NCI-H2107 treated with DMSO at 0.1 percent for 48 hours (cell line): ENCODE data around the gene CCN6.
"Not testable (repeated sequence)": the region's sequence is repeated elsewhere in the genome, so short reads cannot be mapped to it uniquely, and the experiment has no call there.

Experiments
- DNase-seq: peaks from one replicate; lab custom pipeline; 2025; ENCODE audit not compliant: unreplicated experiment; lab: John Stamatoyannopoulos, UW

The CCN6 gene

DNA sequence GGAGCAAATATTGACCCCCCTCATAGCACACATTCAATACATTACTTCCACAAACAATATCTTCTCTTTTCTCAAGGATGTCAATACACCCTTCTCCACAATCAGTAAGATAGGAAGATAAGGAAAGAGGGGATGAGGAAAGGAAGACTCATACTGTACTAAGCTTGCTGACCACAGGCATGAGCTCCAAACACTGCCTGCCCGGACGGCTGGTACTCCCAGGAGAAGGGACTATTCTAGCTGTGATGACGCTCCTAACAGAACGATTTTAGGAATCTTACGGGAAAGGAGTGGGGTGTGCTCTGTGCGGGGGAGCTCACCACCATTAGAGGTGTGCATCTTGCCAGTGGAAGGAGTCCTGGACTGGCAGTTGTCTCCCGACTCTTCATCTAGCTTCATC is 3.9 kb upstream of the CCN6 start:
- no peak for DNase-seq

DNA sequence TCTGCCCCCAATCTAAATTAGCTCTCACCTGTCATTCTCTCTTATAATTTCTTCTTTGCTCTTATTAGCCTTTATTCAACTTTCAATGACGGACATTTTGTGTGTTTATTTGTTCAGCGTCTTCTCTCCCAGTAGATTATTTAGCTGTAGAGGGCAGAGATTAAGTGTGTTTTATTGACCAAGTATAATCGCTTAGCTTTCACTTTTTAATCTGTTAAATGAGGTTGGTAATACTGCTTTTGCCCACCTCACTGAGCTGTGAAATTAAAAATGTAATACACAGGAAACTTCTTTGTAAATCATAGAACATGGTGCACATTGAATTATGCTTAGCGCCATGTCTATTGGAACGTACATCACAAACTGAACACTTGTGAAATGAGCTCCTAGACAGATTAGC is 3.5 kb upstream of the CCN6 start:
- no peak for DNase-seq

DNA sequence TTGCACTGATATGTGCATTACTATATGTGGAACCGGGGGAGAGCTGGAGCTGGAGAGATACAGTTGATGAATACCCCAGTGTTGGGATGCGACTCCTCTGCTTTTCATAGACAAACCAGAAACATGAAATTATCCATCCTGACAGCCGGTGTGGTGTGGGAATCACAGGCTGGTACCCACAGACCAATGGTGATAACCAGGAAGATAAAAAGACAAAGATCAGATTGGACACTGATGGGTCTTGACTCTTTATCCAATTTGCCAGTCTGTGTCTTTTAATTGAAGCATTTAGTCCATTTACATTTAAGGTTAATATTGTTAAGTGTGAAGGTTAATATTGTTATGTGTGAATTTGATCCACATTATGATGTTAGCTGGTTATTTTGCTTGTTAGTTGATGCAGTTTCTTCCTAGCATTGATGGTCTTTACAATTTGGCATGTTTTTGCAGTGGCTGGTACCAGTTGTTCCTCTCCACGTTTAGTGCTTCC is 2.6 kb upstream of the CCN6 start:
- DNase-seq: not testable (repeated sequence)

DNA sequence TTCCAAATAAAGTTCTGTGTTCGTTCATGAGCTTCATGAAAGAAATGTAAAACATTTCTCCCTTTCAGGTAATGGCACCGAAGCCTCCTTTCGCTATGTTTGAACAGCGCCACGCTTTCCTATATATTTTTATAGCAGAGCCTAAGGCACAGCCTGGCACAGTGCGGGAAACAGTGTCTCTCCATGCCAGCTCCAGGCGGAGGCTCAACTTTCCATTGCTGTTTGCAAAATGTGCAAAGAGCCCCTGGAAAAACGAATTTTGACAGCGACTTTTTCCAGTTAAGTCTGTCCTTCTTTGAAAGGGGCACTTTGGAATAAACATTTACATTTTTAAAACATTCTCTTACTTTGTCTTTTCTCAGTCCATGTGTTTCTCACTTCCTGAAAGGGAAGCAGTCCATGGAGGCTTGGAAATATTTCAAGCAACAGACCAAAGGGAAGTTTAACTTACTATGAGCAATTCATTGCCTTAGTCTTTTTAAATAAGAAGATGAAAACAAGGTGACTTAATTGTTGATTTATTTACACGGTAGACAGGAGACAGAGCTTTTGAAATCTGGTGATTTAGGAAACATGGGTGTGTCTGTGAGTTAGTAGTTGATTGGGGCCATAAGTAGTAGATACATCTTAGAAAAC is 769 bp downstream of the CCN6 start:
- no peak for DNase-seq

DNA sequence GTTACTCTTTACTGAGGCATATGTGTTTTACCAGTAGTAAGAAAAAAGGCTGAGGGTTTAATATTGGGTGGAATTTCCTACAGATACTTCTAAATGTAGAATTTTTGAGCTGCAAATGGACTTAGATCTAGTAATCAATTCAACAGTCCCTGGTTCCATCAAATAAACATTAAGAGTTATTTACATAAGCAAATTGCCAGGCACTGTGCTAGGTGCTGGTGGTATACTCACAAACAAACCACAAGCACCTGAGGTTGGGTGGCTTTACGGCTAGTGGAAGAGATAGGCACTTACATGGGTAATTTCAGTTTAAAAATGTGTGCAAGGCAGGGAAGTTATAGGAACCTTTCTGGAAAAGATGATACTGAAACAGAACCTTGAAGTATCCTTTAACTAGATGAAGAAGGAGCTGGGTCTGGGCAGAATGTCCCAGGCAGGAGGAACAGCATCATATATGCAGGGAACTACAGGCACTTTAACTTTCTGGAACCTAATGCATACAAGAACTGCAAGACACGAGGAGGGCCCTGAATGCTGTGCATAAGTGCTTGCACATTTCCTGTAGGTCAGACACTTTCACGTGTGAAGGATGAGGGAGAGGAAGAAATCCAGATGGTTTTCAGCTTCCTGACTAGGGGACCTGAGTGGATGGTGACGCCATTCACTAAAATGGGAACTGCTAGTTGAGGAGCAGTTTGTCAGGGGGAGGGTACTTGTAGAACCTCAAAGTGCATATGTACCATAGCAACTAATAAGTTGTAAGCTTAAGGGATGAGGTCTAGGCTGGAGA is 4.5 kb downstream of the CCN6 start:
- no peak for DNase-seq

DNA sequence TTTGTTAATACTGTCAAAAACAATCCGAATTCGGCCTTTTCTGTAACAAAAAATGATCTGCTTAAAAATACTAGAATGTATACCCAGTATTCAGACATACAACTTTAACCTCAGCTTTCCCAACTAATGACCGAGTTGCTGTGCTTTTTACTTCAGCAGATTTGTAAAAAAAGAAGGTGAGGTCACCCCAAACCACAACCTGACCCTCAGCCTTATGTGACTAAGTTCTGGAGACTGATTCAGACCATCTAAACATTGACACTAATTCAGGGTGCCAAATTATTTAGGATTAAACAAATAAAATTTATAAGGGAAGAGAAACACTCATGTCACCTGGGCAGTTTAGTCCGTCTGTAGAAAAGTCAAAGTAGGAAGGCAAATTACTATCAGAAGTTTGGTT is 7.7 kb downstream of the CCN6 start:
- DNase-seq: no peak

DNA sequence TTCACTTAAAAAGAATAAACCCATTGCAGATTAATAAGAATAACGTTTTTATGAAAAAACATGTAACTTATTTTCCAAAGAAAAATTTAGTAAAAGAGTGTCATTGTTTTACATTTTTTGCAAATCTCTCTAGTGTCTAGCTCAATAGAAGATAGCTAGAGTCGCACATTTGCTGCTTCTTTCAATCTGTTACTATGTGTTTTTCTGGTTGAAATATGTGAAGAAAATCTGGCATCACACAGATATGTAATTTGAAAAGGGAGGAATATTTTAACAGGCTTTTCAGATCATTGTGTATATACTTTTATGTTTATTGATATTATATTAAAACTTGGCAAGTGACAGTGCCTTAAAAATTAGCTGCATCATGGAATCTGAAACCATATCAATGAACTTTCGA is 9.1 kb downstream of the CCN6 start:
- DNase-seq: no peak

DNA sequence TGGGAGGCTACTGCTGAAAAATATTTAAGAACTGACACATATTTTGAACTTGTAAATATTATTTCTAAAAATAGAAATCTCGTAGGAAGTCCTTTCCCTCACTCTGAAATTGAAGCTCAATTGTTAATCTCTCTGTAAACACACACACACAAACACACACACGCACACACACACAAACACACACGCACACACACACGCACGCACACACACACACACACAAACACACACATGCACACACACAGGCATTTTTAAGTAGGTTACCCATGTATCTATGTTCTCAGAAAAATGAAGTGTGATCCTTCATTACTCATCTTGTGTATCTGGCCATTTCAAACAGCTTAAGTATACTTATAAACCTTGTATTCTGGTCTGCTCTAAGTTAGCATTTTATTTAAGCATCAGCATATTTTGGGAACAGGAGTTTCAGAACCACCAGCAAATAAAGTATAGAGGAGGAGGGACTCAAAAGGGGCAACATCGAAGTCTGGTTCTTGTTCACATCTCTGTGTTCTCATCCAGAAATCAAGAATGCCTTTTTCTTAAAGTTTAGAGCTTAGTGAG is 11.6 kb downstream of the CCN6 start:
- no peak for DNase-seq

DNA sequence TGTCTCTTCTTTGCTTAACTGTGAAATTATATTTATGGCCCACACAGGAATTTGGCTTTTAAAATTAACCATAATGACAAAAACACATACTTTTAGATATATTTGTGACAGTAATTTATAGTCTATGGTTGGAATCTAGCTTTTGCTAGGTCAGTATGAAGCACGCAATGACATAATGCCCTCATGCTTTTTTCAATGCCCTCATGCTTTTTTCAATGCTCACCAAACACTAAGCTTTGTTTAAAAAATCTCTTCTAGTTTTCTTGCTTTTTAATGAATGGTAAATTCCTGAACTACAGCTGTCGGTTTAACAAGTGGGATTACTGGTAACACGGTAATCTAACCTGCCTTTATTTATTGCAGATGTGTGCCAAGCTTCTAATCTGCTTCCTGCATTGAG is 12.7 kb downstream of the CCN6 start:
- DNase-seq: no peak

DNA sequence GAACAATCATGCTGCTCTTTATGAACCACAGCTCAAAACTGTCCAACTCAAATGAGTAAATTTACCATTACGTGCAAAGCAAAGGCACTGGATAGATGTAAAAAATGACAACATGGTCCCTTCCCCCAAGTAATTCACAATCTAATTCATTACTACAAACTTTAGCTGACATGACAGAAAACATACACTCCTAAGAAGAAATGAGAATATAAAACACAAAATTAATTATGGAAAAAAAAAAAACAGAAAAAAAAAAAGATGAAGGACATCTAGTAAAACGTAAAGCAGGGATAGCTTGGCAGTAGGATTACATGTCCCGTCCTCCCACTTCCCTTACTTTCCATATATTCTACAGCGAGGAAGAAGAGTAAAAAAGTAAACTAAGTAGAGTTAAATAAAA is 27.7 kb downstream of the CCN6 start:
- DNase-seq: no peak

DNA sequence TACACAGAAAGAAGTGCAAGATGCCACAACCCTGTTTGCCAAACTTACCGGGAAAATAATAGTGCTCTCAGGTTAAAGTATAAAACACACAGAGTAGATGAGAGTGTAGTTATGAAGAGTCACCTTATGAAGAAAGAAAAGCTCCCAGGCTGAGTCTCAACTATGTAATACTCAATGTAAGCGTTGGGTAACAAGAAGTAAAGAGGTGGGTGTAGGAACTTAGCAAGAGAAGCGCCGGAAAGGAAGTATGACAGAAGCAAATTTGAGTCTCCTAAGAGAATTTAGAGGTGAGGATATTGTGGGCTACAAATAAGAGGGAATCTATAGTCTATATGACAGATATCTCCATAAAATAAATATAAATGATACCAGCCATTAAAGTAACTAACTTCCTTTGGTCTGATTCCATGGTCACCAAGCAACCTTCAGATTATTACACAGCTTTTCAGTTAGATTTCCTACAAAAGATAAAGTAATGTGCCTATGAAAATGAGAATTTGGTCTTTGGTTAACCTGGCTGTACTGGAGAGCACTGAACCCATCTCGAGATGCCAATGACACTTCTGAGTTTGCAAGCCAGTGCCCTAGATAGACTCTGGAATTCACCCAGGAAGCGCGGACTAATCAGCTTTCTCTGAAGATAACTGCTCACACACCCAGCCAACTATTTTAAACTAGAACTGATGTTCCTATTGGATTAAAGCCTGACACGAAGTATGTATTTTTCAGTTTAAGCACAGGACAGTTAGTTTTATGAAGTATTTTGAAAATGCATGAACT is 31.6 kb downstream of the CCN6 start:
- DNase-seq: no peak

DNA sequence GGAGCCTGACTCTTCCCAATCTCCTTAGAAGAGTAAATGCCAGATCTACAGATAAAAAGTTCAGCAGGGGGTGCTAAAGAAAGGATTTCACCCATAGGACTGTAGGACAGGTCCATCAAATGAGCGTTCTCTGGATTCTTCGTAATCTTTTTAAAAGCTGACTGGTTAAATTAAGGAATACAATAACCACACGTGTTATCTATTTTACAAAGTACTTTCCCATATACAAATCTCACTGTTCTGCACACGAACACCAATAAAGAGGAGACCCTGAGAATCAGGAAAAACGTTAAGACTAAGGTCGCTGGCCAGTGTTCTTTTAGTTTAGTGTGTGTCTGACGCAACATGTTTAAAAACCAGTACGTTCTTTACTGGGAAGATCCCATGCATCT is 32.8 kb downstream of the CCN6 start:
- peak; percentile 71 for DNase-seq

DNA sequence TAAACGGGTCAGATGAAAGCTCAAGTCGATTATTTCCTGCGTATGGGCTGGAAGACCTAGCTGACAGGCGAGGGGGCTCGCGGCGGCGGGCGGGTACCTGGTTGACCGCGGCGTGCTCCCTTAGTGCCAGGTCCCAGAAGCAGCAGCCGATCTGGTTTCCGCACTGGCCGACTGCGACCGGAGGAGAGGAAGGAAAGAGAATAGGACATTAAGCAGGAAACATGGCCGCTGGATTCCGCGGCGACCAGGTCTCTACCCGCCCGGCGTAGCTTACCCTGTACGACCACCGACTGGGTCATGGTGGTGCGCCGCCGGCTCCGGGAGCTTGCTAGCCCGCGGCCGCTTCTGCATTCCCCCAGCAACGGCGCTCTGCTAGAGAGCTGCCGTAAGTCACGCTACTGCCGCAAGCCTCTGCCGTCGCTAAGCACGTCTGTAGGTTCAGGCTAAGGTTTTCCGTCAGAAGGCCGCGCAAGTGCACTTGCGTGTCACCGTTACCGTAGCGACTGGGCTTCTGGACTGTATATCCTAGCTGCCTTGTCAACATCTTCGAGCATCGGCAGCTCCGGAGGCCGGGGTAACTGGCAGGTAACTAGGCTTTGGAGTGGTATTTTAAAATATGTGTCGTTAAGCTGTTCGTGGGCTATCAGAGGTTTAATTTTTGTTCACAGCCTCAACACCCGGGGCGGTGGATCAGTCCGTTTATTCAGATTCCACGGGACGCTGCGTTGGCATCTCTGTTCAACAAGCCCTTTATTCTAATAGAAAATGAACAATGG is 33.4 kb downstream of the CCN6 start, which contains the start of the genes FAM229B and TUBE1:
FAM229B (plus strand) TSS at position 456 of the 776 bp plus-strand sequence. CDS start 11,693 bp downstream, outside the sequence.
TUBE1 (minus strand) TSS at position 347 of the 776 bp plus-strand sequence; CDS start at position 299, 48 bp downstream.
- DNase-seq: peak; percentile 87

DNA sequence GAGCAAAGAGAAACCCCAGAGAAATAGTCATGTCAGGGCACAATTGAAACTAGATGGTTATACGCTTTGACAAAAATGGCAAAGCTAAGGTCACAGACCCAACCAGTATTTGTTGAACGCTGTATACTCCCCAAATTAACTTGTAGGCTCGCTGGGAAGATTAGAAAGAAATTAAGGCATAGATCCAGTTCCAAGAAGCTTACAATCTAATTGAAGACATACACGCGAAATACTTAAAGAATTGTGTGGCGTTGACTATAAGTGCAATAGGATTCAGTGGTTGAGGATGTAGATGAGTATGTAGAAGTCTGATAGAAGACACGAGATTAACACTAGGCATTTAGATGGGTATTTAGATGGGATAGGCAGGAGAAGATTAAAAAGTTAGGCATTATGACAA is 34.0 kb downstream of the CCN6 start:
- no peak for DNase-seq

DNA sequence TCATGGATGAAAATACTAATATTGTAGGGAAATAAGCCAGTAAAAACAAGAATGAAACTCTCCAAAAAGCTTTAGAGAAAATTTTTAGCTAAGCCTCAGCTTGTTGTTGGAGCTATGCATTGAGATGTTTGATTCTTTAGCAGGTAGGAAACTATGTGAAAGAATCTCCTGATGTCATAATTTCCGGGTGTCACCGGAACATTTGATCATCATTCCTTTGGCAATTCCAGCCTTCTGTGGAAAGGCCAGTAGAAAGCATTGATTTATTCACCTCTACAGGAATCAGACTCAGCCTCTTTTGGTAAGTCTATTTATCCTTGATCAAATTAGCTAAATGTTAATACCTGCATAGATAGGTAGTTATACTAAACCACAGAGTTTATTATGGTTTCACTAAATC is 43.0 kb downstream of the CCN6 start:
- DNase-seq: no peak

DNA sequence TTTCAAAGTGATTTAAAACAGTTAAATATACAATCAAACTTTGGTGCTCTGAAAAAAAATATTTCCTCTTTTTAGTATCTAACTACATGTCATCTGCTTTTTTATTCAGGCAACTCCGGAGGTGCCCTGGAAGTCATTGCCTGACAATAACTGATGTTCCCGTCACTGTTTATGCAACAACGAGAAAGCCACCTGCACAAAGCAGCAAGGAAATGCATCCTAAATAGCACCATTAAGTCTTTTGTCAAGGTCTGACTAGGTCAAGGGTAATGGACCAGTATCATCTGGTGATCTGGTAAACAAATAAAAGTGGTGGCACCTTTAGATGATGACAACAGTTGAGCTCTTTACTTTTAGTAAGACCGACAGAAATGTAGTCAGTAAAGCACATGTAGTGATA is 46.7 kb downstream of the CCN6 start:
- DNase-seq: no peak

DNA sequence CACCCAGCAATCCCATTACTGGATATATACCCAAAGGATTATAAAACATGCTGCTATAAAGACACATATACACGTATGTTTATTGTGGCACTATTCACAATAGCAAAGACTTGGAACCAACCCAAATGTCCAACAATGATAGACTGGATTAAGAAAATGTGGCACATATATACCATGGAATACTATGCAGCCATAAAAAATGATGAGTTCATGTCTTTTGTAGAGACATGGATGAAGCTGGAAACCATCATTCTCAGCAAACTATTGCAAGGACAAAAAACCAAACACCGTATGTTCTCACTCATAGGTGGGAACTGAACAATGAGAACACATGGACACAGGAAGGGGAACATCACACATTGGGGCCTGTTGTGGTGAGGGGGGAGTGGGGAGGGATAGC is 52.1 kb downstream of the CCN6 start:
- DNase-seq: not testable (repeated sequence)

DNA sequence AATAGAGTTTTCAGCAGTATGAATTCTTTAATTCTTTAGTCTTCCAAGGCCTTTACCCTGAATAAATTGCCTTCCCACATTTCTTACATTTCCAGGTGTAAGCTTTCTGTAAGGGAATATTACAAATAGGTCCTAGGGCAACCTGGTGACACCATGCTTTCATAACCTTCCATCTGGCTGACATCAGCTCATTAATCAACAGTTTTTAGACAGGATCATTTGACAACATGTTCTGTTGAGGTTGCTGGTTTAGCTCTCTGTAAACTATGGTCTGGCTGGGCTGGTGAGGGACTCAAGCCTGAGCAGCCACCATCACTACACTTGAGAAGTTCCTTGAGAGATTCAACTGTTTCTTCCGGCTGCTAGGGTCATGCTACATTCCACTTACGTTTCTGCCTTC is 52.7 kb downstream of the CCN6 start:
- DNase-seq: no peak

DNA sequence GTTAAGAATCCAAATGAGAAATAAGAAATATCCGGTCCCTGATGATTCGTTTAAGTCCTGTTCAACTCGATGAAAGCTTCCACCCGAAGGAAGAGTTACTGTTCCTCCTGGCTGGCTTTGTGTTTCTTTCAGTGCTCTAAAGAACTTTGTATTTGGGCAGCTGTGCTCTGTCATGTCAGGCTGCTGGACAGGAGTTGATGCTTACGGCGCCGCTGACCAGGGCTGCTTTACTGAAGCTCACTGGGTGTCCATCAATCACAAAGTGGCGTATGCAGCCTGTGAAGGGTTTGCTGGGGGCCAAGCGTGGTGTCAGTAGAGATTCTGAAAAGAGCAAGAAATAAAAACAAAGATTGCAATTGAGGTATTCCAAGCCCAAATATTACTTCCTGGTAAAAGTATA is 55.4 kb downstream of the CCN6 start:
- DNase-seq: no peak

DNA sequence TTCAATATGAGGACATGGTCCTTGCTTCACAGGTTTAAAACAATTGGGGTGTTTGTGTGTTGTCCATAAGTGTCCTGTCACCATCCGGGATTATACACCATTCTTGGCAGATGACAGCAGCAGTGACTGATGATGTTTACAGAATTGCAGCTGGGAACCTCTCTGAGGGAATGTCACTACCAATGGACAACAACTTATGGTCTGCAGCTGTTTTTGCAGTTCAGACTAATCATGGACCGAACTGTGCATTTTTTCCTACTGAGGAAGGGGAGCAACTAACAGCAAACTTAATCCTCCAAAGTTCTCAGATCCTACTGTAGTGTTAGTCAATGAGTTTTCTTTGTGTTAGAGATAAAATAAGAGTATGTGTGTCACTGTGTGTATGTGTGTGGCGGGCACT is 59.5 kb downstream of the CCN6 start:
- no peak for DNase-seq

DNA sequence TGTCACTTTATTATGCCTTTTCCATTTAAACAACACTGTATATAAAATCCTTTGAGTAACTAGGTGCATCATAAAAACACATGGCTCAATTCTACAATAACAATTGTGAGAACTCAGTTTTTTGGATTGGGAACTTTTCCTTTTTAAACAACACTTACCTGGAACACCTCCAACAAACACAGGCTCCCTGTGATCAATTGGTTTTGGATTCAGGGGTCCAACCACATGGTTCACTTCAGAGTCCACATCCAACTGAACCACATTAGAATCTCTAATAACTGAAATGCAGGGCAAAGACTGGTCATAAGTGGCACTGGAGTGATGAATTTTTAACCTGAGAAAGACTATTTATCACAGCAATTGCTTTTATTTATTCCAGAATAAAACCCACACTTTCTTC is 60.0 kb downstream of the CCN6 start:
- DNase-seq: no peak
